ENCODE measurements around the gene TNK1.

- no peak for TF ChIP-seq EZH2 (IDR thresholded peaks at IDR 0.05)
- no peak for TF ChIP-seq POLR2AphosphoS5 (IDR thresholded peaks at IDR 0.05; ENCODE audit: borderline replicate concordance, low read depth, low read length)
Observed at GRCh38 chr17:7346761-7347614, 33.9 kb upstream of the TNK1 start.

All from SK-N-MC (cell line).